K562 (cell line): ENCODE data around the gene PTPRE. TPM values are rescaled to one million over a fixed set of nuclear protein-coding genes. Genes with fewer than 3 reads are reported as not detected.

Experiments used
- ATAC-seq: fragments of 200-7000 bp; cut with Tn5 transposase; 3 replicates; pipeline ENCODE4 v1.9.1; 2020; ENCODE audit warnings: moderate library complexity
- BruUV-seq: library from RNA; stranded (reverse); fragments of 400-500 nt; replicated peaks from 2 replicates; lab custom pipeline; 2021; lab: Mats Ljungman, UMichigan
- CTCF ChIA-PET: fragments of 300-600 bp; formaldehyde crosslinking; extraction: SDS; loops from one replicate; lab custom pipeline; 2021; ENCODE audit warnings: low intra/inter-chr PET ratio; lab: Yijun Ruan, JAX
- POLR2A ChIA-PET: fragments of 300-600, 350-650 bp; sonication (Branson Sonifier 250); formaldehyde crosslinking; extraction: SDS; loops from one replicate; lab custom pipeline; 2021; ENCODE audit warnings: antibody characterized with exemption, inconsistent platforms; lab: Yijun Ruan, JAX
- DNase-seq, 4 experiments: peaks; one replicate each; pipeline versions ENCODE4 v3.0.0 to v3.0.0-alpha.2; 2011 to 2018; ENCODE audit warnings: low spot score in 3 of 4, mixed read lengths in 3 of 4; ENCODE audit errors: extremely low read depth in 1 of 4
- FAIRE-seq: peaks from 2 replicates; lab custom pipeline; 2011; peaks lifted over from hg19 to GRCh38; lab: Jason Lieb, UNC
- H2AFZ ChIP-seq: 2 replicates; pipeline ENCODE4 v1.6.0; 2011; ENCODE audit warnings: low read depth, low read length, control low read depth, inconsistent platforms
- H3K27ac ChIP-seq: fragments of 200-600 bp; 3 replicates; pipeline ENCODE4 v1.8.0; 2011; ENCODE audit warnings: low read depth, mild to moderate bottlenecking, control low read depth, inconsistent platforms, low read length, moderate library complexity, mixed read lengths; ENCODE audit errors: extremely low read depth
- H3K27me3 ChIP-seq, 2 experiments: fragments of 300-600 bp in 1 of 2; 2 replicates in 1 of 2; 3 replicates in 1 of 2; pipeline versions ENCODE4 v1.6.0 to v1.8.0; 2011; ENCODE audit warnings: inconsistent platforms in 2 of 2, low read length in 2 of 2, mild to moderate bottlenecking in 1 of 2, mixed read lengths in 1 of 2, moderate library complexity in 1 of 2; ENCODE audit not compliant: control insufficient read depth in 2 of 2, insufficient read depth in 2 of 2
- H3K36me3 ChIP-seq: fragments of 300-600 bp; 3 replicates; pipeline ENCODE4 v1.8.0; 2011; ENCODE audit warnings: mild to moderate bottlenecking, low read length, inconsistent platforms; ENCODE audit not compliant: control insufficient read depth, insufficient read depth
- H3K4me1 ChIP-seq, 2 experiments: fragments of 200-600 bp in 1 of 2; replicated peaks in 1 of 2; 2 replicates in 1 of 2; 3 replicates in 1 of 2; pipeline versions ENCODE4 v1.5.1 to v1.8.0; 2011; ENCODE audit warnings: inconsistent platforms in 2 of 2, low read length in 2 of 2, mild to moderate bottlenecking in 1 of 2, mixed read lengths in 1 of 2, moderate library complexity in 1 of 2; ENCODE audit not compliant: control insufficient read depth in 2 of 2, insufficient read depth in 2 of 2
- H3K4me2 ChIP-seq: 2 replicates; pipeline ENCODE4 v1.6.1; 2011; ENCODE audit warnings: low read length, control low read depth, inconsistent platforms, mixed read lengths; ENCODE audit not compliant: insufficient read depth
- H3K4me3 ChIP-seq: fragments of 200-600 bp; sonication (generic), shearing (Covaris generic); 2 replicates; pipeline ENCODE4 v1.5.1; 2016; ENCODE audit warnings: control low read depth, inconsistent platforms
- H3K79me2 ChIP-seq: fragments of 200-600 bp; 3 replicates; pipeline ENCODE4 v1.8.0; 2011; ENCODE audit warnings: low read length, inconsistent platforms; ENCODE audit not compliant: control insufficient read depth, insufficient read depth
- H3K9ac ChIP-seq, 2 experiments: 2 replicates each; pipeline versions ENCODE4 v1.6.0 to v1.6.1; 2011; ENCODE audit warnings: low read depth in 2 of 2, low read length in 2 of 2, control low read depth in 1 of 2, inconsistent platforms in 1 of 2, mild to moderate bottlenecking in 1 of 2, mixed read lengths in 1 of 2; ENCODE audit not compliant: insufficient read depth in 1 of 2
- H3K9me1 ChIP-seq: one replicate; pipeline ENCODE4 v1.6.0; 2011; ENCODE audit warnings: inconsistent platforms, mild to moderate bottlenecking, low read length, moderate library complexity; ENCODE audit not compliant: control insufficient read depth, insufficient read depth
- H3K9me3 ChIP-seq: replicated peaks from 2 replicates; pipeline ENCODE4 v1.5.1; 2011; ENCODE audit warnings: low read depth, low read length, inconsistent platforms; ENCODE audit not compliant: control insufficient read depth, insufficient read depth
- H4K20me1 ChIP-seq: replicated peaks from 2 replicates; pipeline ENCODE4 v1.6.1; 2011; ENCODE audit warnings: low read length, inconsistent platforms, mixed read lengths; ENCODE audit not compliant: control insufficient read depth, insufficient read depth
- LEF1 ChIP-seq: fragments of 450-650 bp; IDR thresholded peaks from 2 replicates; pipeline ENCODE4 v1.6.1; 2016; ENCODE audit warnings: mild to moderate bottlenecking
- NFATC3 ChIP-seq: fragments of 450-650 bp; IDR thresholded peaks from 2 replicates; pipeline ENCODE4 v1.6.1; 2017; ENCODE audit warnings: mild to moderate bottlenecking
- YY1 ChIP-seq, 3 experiments: IDR thresholded peaks; 2 replicates each; pipeline ENCODE4 v1.6.1; 2011; ENCODE audit warnings: low read length in 2 of 3, mild to moderate bottlenecking in 2 of 3, moderate library complexity in 2 of 3, borderline replicate concordance in 1 of 3, control low read depth in 1 of 3, low read depth in 1 of 3; ENCODE audit not compliant: insufficient read depth in 3 of 3, insufficient replicate concordance in 2 of 3, control insufficient read depth in 1 of 3, insufficient read length in 1 of 3; ENCODE audit errors: extremely low read depth in 1 of 3
- ZNF696 ChIP-seq: fragments of 250-450 bp; sonication (Bioruptor Pico); conservative IDR thresholded peaks from 2 replicates; pipeline ENCODE4 v1.4.0; 2020; ENCODE audit warnings: mild to moderate bottlenecking, moderate library complexity
- in situ Hi-C: fragments of 300-500 bp; cut with MboI; formaldehyde crosslinking; loops from 4 replicates; pipeline ENCODE4 v1.15.0; 2018; ENCODE audit warnings: inconsistent platforms, mixed read lengths
- intact Hi-C: fragments of 100-400 bp; cut with micrococcal nuclease; formaldehyde crosslinking; loops from 2 replicates; pipeline ENCODE4 v1.14.2; 2022
- polyA plus RNA-seq, 8 experiments: library from polyadenylated mRNA; depleted of rRNA in 4 of 8; stranded (reverse) in 5 of 8; unstranded in 3 of 8; fragments of >200 nt; fragmentation: Nextera tagmentation in 2 of 8; fragmentation: Illumina TruSeq in 1 of 8; extraction: Ambion mirVana in 2 of 8; extraction: Trizol in 1 of 8; gene quantifications; 2 replicates each; pipeline versions ENCODE4 v1.2.1 to v1.2.3, GENCODE V29; 2011 to 2014; ENCODE audit warnings: inconsistent platforms in 1 of 8, missing spikeins in 1 of 8
- total RNA-seq, 7 experiments: library from RNA; depleted of rRNA in 6 of 7; stranded (reverse); fragments of >200 nt in 6 of 7; fragmentation: Illumina TruSeq in 2 of 7; extraction: Trizol in 2 of 7; gene quantifications; 2 replicates each; pipeline versions ENCODE4 v1.2.1 to v1.2.3, GENCODE V29; 2011 to 2021; ENCODE audit warnings: low replicate concordance in 1 of 7
- TF ChIP-seq, protein P1 (sequence below): fragments of 450-650 bp; IDR thresholded peaks from 2 replicates; pipeline ENCODE4 v1.7.1; 2018; ENCODE audit warnings: mild to moderate bottlenecking, low read depth; ENCODE audit not compliant: partially characterized antibody

The PTPRE gene
- total and polyA plus RNA-seq, 9 of the 15 experiments (the other 6 are each of a cell fraction or from before 2014, with no cell fraction given) = 0.01 to 0.13 (median 0.04) TPM; not detected in 4

DNA sequence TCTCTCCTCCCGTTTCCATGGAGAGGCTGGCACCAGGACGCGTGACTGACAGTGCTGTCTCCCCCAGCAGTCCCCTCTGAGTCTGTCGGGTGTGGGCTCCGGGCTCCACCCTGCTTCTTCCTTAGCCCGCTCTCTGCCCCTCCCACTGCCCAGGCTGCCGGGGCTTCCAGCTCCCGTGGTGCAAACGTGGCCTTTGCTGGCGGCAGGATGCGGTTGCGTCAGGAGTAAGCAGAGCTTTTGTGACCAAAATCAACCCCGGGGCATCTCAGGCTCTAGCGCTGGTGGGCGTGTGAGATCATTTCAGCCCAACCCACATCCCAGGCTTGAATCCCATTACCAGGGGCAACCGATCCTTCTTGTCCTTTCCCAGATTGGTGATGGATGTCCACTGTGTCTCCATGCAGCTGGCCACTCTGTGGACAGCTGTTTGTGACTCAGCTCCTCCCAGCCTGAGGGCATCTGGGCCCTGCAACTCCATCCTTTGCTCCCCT is 28.2 kb downstream of the PTPRE start (continued):
- no peak for TF ChIP-seq YY1 (IDR thresholded peaks at IDR 0.05; ENCODE audit: borderline replicate concordance in 1 of 3, control insufficient read depth in 1 of 3, extremely low read depth in 1 of 3, insufficient read depth in 3 of 3, insufficient read length in 1 of 3, insufficient replicate concordance in 2 of 3, low read depth in 1 of 3, low read length in 2 of 3)

DNA sequence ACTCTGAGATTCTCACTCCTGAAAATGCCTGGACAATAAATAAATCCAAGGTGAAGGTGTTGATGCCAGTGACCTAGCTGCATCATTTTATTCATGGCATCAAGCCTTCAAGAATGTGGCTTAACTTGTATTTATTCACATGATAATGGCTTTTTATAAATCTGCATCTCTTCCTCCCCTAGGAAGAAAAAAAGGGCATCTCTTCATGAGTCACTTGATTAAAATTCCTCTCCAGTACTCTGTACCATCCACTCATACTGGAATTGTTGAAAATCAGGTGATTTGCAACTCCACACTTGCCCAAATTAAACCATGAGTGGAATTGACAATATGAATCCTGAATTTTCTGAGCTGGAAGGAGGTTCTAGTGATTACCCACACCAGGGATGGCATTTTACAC is 30.2 kb downstream of the PTPRE start:
- no peak for TF ChIP-seq ZNF696 (CRISPR knock-in tag)
- TF ChIP-seq, protein P1, sequence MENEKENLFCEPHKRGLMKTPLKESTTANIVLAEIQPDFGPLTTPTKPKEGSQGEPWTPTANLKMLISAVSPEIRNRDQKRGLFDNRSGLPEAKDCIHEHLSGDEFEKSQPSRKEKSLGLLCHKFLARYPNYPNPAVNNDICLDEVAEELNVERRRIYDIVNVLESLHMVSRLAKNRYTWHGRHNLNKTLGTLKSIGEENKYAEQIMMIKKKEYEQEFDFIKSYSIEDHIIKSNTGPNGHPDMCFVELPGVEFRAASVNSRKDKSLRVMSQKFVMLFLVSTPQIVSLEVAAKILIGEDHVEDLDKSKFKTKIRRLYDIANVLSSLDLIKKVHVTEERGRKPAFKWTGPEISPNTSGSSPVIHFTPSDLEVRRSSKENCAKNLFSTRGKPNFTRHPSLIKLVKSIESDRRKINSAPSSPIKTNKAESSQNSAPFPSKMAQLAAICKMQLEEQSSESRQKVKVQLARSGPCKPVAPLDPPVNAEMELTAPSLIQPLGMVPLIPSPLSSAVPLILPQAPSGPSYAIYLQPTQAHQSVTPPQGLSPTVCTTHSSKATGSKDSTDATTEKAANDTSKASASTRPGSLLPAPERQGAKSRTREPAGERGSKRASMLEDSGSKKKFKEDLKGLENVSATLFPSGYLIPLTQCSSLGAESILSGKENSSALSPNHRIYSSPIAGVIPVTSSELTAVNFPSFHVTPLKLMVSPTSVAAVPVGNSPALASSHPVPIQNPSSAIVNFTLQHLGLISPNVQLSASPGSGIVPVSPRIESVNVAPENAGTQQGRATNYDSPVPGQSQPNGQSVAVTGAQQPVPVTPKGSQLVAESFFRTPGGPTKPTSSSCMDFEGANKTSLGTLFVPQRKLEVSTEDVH = no peak
- TF ChIP-seq LEF1 = no peak
- TF ChIP-seq NFATC3 = no peak
- Histone ChIP-seq H3K9me1 (no peaks in the 10 kb centered on the region), H2AFZ (no peak overlapping the region), H3K79me2 (no peaks in the 10 kb centered on the region), H3K9ac (no peak overlapping the region), H3K4me3 (no peak overlapping the region), H3K4me2 (no peak overlapping the region), H4K20me1 (no peaks in the 10 kb centered on the region), H3K27me3 (peaks cover 0 to 17% of the 10 kb centered on the region in 2 experiments; a peak in 2 of 5 replicates), H3K27ac (no peak overlapping the region), H3K36me3 (no peaks in the 10 kb centered on the region), H3K9me3 (no peaks in the 10 kb centered on the region), H3K4me1 (no peaks in the 10 kb centered on the region)
- ChIA-PET CTCF (no interaction called here), POLR2A (interaction anchor here (1.1 kb wide), 1 partner anchor 11 kb away, joined by 3 read pairs; no protein-coding TSS in a partner anchor)
- intact Hi-C loops (no loop called here), in situ Hi-C loops (no loop called here)
- FAIRE-seq (no peak), DNase-seq (no peak), ATAC-seq (no peak)
- BruUV-seq = no TSS peak
